KG1 (cell line): Measurements from ENCODE around the gene ACTR1A.
A peak's percentile ranks its signal among the peaks of the same experiment; 100 is the strongest.
"Not testable (repeated sequence)": the region's sequence is repeated elsewhere in the genome, so short reads cannot be mapped to it uniquely, and the experiment has no call there.

Experiments
- DNase-seq: peaks from one replicate; lab custom pipeline; 2025; lab: John Stamatoyannopoulos, UW

Gene ACTR1A

DNA sequence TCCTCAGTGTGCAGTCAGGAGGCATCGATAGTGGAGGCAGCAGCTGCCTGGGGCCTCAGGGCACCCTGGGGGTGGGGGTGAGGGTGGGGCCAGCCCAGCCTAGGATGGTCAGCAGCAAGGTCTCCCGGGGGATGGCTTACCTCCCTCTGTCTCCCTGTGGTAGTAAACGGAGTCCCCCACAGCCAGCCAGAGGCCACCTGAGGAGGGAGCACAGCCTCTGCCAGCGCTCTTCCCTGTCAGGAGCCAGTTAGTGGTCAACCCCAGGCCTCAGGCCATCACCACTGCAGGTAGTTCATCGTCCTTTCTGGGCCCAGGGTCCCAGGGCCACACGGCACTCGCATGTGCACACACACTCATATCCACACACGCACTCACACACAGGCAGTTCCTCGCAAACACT, 22.1 kb downstream of the ACTR1A start:
- DNase-seq: no peak

GRCh38 chr10:102479651-102480050, 22.9 kb downstream of the ACTR1A start:
- DNase-seq: no peak

GRCh38 chr10:102476466-102477141, 25.9 kb downstream of the ACTR1A start:
- DNase-seq: no peak

- DNase-seq: no peak
These were observed 27.0 kb downstream of the ACTR1A start for GRCh38 chr10:102475451-102476040.

DNA sequence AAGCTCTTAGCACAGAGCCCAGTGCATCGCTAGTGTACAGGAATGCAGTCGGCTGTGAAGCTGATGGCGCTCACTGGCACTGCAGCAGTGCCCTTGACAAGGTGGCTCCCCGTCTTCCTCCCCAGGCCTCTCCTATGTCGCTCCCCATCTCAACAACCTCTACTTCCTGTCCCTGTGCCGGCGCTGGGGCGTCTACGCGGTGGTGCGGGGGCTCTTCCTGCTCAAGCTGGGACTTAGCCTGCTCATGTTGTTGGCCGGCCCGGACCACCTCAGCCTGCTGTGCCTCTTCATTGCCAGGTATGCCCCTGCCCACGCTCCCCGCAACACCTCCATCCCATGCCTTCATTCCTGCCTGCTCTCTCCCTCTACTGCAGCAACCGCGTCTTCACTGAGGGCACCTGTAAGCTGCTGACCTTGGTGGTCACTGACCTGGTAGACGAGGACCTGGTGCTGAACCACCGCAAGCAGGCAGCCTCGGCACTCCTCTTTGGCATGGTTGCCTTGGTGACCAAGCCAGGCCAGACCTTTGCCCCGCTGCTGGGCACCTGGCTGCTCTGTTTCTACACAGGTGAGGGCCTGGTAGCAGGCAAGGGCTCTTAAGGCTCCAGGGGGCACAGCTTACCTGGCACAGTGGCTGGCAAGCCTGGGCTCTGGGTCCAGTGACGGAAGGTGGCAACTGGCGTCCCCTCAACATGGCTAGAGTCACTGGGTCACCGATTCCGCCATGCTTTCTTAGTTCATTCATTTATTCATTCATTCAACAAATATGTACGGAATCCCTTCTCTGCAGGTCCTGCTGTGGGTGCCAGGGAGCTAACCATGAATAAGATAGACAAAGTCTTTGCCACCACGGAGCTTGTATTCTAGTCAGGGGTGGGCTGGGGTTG, 28.8 kb downstream of the ACTR1A start:
- DNase-seq: no peak

DNA sequence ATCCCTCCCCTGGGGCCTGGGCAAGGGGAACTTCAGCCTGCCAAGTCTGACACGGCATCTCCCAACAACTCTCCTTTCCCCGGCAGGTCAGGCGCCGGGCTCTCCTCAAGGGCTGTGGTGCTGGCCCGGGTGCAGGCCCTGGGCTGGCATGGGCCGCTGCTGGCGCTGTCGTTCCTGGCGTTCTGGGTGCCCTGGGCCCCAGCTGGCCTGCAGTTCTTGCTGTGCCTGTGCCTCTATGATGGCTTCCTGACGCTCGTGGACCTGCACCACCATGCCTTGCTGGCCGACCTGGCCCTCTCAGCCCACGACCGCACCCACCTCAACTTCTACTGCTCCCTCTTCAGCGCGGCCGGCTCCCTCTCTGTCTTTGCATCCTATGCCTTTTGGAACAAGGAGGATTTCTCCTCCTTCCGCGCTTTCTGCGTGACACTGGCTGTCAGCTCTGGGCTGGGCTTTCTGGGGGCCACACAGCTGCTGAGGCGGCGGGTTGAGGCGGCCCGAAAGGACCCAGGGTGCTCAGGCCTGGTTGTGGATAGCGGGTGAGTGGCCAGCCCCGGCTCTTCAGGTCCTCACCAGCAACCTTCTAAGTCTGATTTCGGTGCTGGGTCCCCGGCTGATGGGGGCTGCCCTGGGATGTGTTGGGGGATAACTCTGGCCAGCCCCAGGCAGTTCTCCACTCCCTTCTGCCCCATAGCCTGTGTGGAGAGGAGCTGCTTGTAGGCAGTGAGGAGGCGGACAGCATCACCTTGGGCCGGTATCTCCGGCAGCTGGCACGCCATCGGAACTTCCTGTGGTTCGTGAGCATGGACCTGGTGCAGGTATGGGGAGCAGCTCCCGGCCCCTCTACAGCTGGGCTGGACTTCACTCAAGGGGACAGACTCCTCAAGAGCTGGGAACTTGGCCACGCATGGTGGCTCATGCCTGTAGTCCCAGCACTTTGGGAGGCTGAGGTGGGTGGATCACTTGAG, 31.6 kb downstream of the ACTR1A start:
- no peak for DNase-seq

DNA sequence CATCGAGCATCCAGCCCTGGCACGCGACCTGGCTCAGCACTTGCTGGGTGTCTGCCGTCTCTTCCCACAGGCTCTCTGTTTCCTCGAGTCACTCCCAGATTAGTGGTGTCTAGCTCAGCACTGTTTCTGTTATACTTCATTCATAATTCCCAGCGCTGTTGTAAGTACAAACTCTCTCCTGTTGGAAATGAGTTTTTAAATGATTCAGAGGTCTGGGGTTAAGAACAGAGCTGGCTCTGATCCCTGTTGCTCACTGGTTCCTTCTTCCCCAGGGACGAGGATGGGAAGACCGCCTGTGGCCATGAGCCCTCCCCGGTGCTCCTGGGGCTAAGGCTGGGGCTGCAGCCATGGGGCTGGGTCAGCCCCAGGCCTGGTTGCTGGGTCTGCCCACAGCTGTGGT, 33.8 kb downstream of the ACTR1A start:
- DNase-seq: no peak

- DNase-seq: no peak
These were observed 34.5 kb downstream of the ACTR1A start for GRCh38 chr10:102467971-102468438.

DNA sequence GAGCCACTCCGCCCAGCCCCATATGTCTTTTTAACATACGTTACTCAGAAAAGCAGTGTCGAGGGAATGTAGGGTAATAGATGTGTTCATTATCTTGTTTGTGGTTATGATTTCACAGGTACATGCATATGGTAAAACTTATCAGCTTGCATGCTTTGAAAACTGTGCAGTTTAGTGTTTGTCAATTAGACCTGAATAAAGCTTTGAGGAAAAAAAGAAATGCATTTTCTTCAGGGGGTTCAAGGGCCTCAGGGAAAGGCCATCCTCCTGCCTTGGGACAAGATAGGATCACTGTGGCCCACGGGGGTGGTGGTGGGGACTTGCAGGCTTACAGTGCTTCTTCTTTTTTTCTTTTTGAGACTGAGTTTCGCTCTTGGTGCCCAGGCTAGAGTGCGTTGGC, 35.2 kb downstream of the ACTR1A start:
- DNase-seq: no peak

DNA sequence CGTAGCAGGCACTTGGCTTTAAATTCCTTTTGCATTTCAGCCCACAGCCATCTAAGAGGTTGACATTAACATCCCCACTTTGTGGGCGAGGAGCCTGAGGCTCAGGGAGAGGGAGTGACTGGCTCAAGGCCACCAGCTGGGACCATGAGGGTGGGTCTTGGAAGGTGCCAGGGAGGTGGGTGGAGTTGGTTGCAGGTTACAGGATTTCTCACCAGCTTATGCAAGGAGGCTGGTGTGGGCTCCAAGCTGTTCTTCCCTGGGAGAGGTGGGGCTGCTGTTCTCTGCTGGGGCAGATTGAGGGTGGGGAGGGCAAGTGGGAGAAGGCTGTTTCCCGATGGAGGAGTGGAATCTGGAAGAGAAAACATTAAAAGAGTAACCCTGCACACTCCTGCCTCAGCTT, 37.0 kb downstream of the ACTR1A start:
- no peak for DNase-seq

DNA sequence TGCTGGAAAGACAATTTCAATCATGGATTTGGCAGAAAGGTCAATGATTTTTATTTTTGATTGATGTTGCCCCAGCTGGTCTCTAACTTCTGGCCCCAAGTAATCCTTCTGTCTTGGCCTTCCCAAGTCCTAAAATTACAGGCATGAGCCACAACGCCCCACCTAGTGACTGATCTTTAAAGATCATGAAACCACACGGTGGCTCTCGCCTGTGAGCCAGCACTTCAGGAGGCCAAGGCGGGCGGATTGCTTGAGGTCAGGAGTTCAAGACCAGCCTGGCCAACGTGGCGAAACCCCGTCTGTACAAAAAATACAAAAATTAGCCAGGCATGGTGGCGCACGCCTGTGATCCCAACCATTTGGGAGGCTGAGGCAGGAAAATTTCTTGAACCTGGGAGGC, 38.5 kb downstream of the ACTR1A start:
- no peak for DNase-seq

DNA sequence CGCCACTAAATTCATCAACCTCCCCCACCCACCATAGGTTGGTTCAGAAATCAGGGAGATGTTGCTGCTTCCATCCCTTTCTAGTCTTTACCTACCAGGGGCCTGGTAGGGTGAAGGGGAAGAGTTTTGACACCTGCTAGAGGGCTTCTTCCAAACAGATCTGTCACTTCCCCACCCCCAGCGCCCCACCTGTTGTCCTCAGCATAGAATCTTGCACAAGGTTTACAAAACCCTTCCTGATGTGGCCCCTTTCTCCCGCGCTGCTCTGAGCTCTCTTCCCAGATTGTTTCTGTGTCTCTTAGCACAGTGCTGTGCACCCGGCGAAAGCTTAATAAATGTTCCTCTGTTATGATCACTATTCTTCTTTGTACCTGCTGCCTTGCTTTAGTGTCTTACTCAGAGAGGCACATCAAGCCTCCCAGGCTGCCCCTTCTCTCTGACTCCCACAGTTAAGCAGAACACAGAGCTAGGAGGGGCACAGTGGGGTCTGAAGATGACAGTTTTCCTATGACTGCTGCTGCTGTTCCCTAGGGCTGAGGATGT, 39.9 kb downstream of the ACTR1A start:
- no peak for DNase-seq

DNA sequence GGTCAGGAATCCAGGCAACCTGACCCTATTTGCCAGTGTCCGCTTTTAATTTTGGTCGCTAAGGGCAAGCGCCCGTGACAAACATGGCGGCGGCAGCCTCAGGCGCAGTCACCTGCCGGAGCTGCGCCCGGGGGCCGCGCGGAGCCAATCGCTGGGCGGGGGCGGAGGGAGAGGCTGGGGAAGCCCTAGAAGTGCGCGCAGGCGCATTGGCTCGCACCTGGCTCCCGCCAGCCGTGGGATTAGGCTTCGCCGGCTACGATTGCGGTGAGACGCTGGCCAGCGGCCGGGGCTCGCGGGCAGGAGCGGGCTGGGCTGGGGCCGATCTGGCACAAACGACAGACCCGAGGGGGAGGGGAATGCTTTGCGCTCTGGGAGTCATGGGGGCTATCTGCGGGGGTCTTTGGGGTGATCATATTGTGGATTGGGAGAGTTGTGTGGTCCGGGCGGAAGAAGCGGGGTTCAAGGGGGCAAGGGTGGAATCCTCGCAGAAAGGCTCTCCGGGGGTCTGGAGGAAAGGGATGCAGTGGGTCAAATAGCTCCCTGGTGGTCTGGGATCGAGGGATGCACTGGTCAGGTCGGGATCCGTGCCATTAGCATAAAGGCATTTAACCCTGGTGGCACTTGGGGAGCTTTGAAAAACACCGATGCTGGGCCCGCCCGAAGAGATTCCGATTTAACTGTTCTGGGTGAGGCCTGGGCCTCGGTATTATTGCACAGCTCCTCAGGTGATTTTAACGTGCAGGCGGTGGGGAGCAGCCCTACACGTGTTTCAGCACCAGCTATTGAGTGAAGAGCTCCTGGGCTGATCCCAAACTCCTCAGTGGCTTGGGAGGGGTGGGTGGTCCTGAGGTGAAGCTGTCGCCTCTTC, 41.1 kb downstream of the ACTR1A start:
- DNase-seq: peak; percentile 86

- DNase-seq: no peak
These were observed 41.7 kb downstream of the ACTR1A start for GRCh38 chr10:102460836-102461186.

DNA sequence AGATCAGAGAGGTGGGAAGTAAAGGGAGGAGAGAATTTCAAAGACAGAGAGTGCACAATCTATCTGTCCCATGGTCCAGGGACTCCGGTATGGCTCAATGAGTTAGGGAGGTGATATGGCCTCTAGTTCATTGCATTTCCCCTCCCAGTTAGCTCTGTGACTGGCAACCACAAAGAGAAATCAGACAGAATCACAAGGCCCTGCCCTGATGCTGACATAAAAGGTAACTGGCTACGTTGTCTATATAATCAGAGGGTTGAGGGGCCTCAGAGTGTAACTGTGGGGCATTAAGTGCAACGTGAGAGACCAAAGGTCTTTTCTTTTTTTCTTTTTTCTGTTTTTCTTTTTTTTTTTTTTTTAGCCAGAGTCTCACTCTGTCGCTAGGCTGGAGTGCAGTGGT, 43.9 kb downstream of the ACTR1A start:
- DNase-seq: no peak

GRCh38 chr10:102457591-102458150, 44.8 kb downstream of the ACTR1A start:
- DNase-seq: no peak

DNA sequence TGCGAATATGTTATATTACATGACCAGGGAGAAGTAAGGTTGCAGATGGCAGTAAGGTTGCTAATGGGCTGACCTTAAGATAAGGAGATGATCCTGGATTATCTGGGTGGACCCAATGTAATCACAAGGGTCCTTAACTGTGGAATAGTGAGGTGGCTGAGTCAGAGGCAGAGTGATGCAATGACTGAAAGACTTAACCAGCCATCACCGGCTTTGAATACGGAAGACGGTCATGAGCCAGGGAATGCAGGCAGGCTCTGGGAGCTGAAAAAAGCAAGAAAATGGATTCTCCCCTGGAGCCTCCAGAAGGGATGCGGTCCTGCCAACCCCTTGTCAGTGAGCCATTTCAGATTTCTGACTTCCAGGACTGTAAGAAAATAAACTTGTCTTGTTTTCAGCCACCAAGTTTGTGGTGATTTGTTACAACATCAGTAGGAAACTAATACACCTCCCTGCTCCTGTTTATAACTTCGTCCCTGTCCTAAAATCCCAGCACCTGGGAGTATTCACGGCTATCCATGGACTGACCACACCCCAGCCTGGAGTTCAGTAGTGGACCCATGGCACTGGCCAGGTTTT, 46.5 kb downstream of the ACTR1A start:
- no peak for DNase-seq

DNA sequence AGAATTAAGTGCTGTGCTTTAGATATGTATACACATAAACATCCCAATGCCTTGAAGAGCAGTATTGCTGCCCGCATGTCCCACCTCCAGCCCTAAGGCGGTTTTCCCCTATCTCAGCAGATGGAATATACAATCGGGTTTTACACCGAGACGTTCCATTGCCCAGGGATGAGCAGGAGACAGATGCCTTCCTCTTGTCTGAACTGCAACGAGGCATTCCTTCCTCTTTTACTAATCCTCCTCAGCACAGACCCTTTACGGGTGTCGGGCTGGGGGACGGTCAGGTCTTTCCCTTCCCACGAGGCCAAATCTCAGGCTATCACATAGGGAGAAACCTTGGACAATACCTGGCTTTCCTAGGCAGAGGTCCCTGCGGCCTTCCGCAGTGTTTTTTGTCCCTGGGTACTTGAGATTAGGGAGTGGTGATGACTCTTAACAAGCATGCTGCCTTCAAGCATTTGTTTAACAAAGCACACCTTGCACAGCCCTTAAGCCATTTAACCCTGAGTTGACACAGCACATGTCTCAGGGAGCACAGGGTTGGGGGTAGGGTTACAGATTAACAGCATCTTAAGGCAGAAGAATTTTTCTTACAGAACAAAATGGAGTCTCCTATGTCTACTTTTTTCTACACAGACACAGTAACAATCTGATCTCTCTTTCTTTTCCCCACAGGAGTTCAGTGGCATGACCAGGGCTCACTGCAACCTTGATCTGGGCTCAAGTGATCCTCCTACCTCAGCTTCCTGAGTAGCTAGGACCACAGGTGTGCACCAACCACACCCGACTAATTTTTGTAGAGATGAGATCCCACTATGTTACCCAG, 47.6 kb downstream of the ACTR1A start:
- not testable (repeated sequence) for DNase-seq

DNA sequence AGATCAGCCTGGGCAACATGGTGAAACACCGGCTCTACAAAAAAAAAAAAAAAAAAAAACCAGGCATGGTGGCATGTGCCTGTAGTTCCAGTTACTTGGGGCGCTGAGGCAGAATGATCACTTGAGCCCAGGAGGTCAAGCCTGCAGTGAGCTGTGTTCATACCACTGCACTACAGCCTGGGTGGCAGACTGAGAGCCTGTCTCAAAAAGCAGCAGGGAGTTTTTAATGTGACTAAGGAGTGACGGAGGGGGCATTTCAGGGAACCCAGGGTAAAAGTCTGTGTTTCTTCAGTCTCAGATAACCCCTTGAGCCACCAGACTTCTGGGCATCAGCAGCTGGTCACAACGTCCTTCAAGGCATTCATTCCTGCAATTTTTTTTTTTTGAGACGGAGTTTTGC, 49.0 kb downstream of the ACTR1A start:
- DNase-seq: no peak
